Suppressor macrophage (primary cell): ENCODE results near the gene RNU1-3.
"Not testable (repeated sequence)": the region's sequence is repeated elsewhere in the genome, so short reads cannot be mapped to it uniquely, and the experiment has no call there.

ENCODE experiments used
- DNase-seq, 4 experiments: peaks; one replicate each; pipeline ENCODE4 v3.0.0-alpha.2; 2020 to 2022

The RNU1-3 gene

DNA sequence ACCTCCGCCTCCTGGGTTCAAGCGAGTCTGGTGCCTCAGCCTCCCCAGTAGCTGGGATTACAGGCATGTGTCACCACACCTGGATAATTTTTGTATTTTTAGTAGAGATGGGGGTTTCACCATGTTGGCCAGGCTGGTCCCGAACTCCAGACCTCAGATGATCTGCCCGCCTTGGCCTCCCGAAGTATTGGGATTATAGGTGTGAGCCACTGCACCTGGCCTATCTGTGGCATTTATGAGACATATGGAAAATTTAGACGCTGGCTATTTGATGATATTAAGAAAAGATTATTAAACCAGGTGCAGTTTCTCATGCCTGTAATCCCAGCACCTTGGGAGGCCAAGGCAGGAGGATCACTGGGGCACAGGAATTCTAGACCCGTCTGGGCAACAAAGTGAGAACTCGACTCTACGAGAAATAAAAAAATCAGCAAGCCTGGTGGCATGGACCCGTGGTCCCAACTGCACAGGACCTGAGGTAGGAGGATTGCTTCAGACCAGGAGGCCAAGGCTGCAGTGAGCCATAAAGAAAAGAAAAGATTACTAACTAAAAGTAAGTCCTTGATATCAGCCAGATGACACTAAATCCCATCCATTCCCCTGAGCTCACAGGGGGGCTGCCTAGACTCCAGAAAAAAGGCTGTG, 30.1 kb downstream of the RNU1-3 start:
- DNase-seq = not testable (repeated sequence)

DNA sequence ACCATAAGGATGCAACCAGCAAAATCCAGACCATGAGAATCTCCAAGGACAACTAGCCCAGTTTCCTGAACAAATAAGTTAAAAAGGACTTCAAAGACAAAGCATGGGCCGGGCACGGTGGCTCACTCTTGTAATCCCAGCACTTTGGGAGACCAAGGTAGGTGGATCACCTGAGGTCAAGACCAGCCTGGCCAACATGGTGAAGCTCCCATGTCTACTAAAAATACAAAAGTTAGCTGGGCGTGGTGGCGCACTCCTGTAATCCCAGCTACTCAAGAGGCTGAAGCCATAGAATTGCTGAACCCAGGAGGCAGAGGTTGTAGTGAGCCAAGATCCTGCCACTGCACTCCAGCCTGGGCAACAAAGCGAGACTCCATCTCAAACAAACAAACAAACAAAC, 30.8 kb downstream of the RNU1-3 start:
- DNase-seq = not testable (repeated sequence)

DNA sequence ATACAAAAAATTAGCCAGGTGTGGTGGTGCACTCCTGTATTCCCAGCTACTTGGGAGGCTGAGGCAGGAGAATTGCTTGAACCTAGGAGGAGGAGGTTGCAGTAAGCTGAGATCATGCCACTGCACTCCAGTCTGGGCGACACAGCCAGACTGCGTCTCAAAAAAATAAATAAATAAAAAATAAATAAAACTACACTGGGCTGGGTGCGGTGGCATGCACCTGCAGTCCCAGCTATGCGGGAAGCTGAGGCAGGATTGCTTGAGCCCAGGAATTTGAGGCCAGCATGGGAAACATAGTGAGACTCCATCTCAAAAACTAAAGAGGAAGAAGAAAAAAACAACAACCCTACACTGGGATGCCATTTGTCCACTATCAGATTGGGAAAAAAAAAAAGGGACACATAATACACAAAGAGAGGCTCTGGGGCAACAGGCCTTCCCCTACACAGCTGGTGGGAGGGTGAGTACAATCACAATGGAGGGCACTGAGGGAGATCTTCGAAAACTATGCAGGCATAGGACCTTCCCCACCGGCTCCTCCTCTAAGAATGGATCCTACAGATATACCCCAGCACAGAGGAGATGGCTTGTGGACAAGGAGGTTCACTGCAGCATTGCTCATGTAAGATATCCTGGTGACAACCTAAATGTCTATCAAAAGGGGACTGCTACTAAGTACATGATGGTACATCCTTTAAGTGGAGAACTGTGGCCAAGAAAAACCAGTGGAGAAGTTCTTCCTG, 33.0 kb downstream of the RNU1-3 start:
- not testable (repeated sequence) for DNase-seq

GRCh38 chr1:16632044-16632850, 34.5 kb downstream of the RNU1-3 start:
- not testable (repeated sequence) for DNase-seq

- DNase-seq = no peak
Measured at GRCh38 chr1:16631248-16632043, 35.3 kb downstream of the RNU1-3 start.

GRCh38 chr1:16630661-16631247, 36.0 kb downstream of the RNU1-3 start:
- no peak for DNase-seq

DNA sequence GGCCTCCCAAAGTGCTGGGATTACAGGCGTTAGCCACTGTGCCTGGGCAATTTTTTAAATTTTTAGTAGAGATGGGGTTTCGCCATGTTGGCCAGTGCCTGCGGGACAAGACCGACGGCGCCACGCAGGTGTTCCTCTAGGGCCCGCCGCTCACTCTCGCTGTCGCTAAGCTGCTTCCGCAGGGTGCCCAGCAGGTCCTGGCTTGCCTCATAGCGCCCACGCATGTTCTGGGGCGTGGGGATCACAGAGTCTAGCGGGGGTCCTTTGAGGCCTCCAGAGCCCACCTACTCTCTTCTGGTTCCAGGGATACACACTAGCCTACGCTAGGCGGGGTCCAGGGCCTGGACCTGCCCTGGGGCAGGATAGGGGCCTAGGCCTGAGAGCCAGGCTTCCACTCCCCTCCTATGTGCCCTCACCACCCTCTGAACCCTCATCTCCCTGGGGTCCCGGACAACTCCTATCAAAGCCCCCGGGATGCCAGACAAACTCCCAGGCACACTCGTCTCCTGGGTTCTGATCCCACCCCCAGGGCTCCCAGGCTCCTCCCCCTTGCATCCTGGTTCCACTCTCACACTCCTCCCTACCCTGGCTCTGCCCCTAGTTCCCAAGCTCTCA, 36.7 kb downstream of the RNU1-3 start:
- not testable (repeated sequence) for DNase-seq

DNA sequence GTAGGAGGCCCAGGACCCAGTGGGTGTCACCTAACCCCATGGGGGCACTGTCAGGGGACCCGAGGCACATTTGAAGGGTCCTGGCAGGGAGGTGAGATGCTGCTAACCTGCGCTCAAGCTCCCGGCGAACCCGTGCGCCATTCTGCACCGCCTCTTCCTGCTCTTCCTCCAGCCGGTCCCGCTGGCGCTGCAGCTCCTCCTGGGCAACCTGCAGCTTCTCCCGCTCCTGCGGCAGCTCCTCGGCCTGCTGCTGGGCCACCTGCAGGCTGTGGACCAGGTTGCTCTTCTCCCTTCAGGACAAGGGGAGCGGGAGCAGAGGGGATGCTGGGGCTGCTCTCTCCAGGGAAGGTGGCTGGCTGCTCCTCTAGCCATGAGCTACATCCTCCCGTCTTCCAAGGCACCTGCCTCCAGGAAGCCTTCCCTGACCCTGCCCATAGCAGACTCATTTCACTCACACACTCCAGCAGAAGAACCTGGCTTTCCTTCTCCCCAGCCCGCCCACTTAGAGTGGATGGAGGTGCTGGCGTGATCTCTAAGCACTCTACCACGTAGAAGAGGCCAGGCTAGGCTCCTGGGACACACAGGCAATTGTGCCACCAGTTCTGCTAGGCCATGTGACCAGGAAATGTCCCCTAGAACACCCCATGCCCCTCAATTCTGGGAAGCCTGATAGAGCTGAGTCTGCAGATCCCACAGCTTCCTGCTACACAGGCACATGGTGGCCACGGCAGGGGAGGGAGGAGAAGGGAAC, 38.2 kb downstream of the RNU1-3 start:
- no peak for DNase-seq

DNA sequence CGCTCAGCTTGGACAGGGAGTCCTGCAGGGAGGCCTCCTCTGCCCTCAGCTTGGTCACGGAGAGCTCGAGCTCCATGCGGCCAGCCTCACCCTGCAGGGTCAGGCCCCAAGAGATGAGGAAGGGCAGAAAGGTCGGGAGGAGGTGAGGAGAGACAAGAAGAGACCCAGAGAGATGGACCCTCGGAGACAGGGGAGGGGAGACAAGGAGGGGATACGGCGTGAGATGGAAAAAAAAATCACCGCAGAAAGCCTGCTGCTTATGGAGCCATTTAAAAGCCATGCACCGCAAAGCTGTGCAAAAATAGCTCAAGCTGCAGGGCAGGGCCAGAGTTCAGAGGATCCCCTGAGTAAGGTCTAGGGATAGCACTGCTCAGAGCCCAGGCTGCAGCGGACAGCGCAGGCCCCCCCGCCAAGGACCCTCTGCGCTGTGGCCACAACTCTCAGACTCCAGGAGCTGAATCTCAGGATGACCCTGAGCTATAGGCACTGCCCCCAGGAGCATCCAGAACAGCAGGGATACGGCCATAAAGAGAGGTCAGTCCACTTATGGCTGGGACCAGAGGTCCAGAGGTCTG, 40.3 kb downstream of the RNU1-3 start:
- not testable (repeated sequence) for DNase-seq

DNA sequence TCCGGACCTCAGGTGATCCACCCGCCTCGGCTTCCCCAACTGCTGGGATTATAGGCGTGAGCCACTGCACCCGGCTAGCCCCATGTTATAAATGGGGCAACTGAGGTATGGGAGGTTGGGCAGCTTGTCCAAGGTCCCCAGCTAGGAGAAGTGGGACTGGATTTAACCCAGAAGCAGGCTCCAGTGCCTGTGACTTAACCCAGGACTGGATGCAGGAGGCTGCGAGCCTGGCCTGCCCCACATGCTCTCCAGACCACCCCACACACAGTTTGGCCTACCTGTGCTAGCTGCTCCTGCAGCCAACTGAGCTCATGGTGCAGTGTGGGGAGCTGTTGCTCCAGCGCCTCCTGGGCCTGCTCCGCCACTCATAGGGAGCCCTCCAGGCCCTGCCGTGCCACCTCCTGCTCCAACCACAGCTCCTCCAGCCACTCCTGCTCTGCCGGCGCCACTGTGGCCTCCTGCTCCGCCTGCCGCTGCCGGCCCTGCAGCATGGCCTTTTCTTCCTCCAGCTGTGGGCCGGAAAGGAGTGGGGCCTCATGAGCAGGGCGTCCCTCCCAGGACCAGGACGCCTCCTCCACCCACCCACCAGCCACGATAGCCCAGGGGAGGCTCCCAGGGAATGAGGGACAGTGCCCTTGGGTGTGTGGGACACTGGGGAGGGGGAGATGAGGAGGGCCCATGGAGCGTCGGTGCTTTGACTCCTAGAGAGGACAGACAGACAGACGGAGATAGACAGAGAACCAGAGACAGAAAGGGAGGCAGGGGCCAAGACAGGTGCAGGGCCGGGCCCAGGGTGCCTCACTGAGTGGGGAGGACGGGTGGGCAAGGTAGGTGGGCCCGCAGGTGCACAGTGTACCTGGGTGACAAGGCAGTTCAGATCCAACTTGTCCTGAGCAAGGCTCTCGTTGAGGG, 41.0 kb downstream of the RNU1-3 start:
- peak in 1 of 4 experiments; percentile 18 for DNase-seq

DNA sequence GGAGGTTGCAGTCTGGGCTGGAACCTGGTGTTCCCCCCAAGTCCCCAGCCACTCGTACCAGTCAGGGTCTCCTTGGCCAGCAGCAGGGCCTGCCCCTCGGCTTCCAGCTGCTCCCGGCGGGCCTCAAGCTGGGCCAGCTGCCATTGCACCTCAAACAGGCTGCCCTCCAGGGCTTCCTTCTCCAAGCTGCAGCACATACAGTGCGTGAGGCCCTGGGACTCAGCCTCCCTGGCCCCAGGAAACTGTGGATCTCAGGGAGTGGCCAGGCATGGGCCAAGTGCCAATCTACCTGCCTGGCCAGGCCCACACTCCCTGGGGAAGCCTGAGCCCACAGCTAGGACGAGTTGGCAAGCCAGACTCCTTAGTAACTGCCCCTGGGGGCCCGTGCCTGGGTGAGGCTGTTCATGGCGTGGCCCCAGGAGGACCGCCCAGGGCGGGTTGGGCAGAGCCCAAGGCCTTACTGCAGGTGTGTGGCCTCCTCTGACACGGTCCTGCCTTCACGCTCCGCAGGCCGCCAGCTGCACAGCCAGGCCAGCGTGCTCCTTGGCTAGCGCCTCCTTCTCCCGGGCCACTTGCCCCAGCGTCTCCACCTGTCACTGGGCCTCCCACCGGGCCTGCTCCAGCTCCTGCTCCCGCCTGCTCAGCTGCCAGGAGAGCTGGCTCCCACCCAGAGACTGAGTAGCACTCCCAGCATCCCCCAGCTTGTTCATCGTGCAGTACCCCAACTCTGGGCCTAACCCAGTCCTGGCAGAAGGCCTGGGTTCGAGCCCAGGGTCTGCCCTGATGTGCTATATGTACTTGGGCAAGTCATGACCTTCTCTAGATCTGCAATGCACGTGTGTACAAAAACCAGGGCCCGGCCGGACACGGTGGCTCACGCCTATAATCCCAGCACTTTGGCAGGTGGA, 42.7 kb downstream of the RNU1-3 start:
- not testable (repeated sequence) for DNase-seq

DNA sequence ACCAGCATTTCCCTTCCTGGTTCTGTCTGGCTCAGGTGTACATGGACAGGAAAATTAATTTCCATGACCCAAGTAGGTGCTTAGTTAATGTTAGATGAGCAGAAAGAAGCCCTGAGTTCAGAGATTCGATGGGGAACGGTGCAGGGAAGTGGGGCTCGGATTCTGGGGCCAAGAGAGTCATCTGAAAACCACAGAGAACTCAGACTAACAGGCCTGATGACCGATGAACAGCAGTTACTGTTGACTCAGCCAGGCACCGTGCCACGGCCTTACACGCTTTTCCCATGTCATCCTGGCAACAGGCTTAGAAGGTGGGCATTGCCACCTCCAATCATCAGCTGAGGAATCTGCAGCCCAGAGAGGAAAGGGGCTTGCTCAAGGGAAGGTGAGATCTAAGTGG, 43.4 kb downstream of the RNU1-3 start:
- not testable (repeated sequence) for DNase-seq

GRCh38 chr1:16621681-16622315, 45.0 kb downstream of the RNU1-3 start:
- DNase-seq = not testable (repeated sequence)

GRCh38 chr1:16621300-16621658, 45.5 kb downstream of the RNU1-3 start:
- DNase-seq = no peak

DNA sequence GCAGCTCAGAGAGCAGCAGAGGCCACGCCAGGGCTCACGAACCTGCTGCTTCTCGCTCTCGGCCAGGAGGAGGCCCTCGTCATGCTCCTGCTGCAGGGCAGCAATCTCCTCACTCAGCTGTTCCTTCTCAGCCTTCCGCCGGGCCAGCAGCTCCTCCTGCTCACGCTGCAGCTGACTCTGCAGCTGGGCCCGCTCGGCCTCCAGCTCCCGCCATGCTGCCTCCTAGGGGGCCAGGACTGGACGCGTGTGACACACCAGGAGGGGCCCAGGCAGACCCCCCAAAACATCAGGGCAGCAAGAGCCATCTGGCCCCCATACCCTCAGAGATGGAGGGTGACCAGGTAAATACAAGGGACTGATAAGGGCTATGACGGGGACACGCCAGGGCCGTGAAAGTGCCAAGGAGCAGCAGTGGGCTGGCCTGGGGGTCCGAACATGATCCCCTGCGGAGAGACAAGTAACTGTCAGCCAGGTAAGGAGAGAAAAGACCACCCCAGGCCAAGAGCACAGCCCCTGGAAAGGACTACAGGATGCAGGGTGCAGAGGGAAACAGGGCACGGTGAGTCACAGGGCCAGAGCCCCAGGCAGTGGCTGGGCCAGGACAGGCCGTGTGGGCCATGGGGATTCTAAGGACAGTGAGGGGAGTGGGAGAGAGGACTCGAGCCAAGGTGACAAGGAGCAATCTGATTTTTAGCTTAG, 46.8 kb downstream of the RNU1-3 start:
- DNase-seq = not testable (repeated sequence)

- DNase-seq = no peak
Measured at GRCh38 chr1:16618719-16619118, 48.0 kb downstream of the RNU1-3 start.
